ENCODE results near the gene PPIA.

DNA sequence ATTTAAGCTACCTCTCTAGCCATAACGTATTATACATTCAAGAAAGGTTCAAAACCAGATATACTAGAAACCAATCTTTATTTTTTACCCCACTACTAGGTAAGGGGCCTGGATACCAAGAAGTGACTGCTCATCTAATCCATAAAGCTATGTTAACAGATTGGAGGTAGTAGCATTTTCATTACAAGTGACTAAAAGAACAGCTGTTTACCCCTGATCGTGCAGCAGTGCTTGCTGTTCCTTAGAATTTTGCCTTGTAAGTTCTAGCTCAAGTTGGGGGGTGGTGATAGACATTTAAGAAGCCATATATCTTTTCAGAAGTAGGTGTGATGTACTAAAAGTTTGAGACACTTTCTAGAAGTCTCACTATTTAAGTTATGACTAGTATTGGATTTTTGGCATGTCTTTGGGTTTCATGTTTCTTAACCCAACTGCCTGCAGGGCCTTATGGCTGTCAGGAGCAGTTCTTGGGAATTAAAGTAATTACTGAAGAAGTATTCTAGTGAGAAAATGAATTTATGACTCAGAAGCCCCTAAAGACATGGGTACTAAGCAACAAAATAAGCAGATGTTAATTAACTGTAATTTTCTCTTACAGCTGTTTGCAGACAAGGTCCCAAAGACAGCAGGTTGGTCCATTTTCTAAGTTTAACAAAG is 2.3 kb downstream of the PPIA start:
- TF ChIP-seq, protein P1, sequence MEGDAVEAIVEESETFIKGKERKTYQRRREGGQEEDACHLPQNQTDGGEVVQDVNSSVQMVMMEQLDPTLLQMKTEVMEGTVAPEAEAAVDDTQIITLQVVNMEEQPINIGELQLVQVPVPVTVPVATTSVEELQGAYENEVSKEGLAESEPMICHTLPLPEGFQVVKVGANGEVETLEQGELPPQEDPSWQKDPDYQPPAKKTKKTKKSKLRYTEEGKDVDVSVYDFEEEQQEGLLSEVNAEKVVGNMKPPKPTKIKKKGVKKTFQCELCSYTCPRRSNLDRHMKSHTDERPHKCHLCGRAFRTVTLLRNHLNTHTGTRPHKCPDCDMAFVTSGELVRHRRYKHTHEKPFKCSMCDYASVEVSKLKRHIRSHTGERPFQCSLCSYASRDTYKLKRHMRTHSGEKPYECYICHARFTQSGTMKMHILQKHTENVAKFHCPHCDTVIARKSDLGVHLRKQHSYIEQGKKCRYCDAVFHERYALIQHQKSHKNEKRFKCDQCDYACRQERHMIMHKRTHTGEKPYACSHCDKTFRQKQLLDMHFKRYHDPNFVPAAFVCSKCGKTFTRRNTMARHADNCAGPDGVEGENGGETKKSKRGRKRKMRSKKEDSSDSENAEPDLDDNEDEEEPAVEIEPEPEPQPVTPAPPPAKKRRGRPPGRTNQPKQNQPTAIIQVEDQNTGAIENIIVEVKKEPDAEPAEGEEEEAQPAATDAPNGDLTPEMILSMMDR (IDR thresholded peaks at IDR 0.05), result no peak
- TF ChIP-seq EP300 (IDR thresholded peaks at IDR 0.05) (no peak), POLR2AphosphoS5 (IDR thresholded peaks at IDR 0.05) (no peak), POLR2A (IDR thresholded peaks at IDR 0.05) (no peak)

Data from gastroesophageal sphincter (tissue), 3 donors.